ENCODE results near the gene CALY.
A peak's percentile ranks its signal among the peaks of the same experiment; 100 is the strongest.

Gene CALY

DNA sequence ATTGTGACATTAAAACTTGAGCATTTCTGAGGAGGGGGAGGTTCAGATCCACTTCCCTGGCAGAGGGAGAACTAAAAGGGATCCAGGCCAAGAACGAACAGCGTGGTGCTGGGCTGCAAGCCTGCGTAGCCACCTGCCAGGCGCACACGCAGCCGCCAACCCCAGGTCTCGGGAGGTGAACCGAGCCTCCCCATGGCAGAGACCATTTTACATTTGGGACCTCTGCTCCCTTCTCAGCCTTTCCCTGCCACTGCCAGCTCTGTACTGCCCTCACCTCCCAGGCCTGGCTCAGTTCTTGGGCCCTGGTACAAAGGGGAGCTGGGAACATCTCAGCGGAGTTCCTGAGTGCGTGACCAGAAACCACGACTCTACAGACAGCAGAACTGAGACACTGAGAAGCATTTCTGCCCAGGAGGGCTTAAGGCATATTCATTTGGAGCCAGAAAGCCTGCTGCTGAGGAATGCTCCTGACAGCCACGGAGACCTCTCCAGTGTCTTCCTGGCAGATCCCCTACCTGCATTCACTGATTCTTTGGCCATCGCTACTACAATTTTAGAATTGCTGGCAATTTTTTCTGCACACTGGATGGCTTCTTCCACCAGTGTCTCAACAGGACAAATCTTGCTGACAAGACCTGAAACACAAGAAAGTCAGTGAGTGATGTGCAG is 28.9 kb upstream of the CALY start:
- peak in 1 of 2 experiments; percentile 19 for DNase-seq

GRCh38 chr10:133364645-133365431 is 28.1 kb upstream of the CALY start:
- peak in 1 of 2 experiments; percentile 39 for DNase-seq

- no peak for DNase-seq
These were observed 26.1 kb upstream of the CALY start for GRCh38 chr10:133362846-133363245.

DNA sequence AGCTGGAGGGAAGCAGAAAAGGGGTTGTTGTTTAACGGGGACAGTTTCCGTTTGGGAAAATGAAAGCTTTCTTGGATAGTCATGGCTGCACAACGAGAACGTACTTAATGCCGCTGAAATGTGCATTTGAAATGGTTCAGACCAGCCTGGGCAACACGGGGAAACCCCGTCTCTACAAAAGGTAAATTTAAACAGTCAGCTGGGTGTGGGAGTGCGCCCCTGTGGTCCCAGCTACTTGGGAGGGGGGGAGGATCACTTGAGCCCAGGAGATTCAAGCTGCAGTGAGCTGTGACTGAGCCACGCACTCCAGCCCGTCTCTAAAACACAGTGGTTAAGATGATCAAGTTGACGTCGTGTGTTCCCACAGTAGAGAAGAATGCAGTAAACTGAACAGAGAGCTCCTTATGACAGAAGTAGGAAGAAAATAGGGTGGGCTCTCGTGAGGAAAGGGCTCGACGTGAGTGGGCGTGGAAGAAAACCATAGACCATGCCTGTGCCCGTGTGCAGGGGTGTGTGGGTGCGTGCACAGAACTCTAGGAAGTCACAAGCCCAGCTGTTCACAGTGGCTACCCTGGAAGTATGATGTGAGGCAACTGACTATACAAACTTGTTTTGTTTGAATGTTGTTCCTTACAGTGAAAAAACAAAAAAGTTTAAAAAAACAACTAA is 25.2 kb upstream of the CALY start:
- DNase-seq = no peak

DNA sequence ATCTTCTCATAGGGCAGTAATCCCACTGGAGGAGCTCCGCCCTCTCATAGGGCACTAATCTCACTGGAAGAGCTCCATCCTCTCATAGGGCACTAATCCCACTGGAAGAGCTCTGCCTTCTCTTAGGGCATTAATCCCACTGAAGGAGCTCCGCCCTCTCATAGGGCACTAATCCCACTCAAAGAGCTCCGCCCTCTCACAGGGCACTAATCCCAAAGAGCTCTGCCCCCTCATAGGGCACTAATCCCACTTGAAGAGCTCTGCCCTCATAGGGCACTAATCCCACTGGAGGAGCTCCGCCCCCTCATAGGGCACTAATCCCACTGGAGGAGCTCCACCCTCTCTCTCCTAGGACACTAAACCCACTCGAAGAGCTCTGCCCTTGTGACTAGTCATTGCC is 24.5 kb upstream of the CALY start:
- no peak for DNase-seq

DNA sequence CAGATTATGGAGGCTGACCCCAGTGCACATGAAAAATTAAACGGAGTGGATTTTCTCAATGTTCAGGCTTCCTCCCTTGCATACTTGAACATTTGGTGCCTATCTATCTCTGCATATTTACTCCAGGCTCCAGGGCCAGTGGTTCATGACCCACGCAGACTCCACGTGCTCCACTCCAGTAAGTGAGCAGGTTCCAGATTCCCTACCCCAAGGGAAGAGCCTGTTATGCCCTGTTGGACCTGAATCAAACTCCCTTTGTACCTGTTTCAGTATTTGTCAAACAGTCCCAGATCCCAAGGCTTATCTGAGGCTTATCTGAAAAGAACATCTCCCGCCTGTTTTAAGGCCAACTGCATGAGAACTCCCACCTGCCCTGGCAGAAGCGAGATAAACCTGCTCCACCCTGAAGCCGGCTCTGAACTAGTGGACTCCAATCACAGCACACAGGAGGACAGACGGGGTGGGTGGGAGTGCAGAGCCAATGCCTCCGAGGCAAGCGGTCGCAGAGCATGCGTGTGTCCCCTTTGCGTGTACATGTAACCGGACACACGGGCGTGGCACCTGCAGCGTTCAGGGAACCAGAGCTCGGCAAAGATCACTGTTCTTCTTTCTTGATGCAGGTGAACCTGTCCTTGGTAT is 23.4 kb upstream of the CALY start:
- DNase-seq = no peak

DNA sequence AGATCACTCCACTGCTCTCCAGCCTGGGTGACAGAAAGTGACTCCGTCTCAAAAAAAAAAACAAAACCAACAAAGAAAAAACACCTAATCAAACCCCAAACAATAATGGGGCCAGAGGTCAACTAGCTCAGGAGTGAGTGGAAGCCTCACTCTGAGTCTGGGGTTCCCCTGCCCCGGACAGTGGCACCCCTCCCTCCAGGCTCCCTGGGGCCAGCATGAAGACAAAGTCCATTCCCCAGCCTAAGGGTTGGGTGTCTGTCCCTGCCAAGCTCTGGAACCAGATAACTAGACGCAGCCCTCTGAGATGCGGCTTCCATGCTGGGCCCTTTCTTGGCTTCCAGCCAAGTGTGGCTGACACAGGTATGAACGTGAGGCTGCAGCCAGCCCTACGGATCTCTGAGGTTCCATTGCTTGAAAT is 22.9 kb upstream of the CALY start:
- DNase-seq = no peak

GRCh38 chr10:133358925-133359310 is 22.2 kb upstream of the CALY start:
- no peak for DNase-seq

- DNase-seq = no peak
These were observed 21.6 kb upstream of the CALY start for GRCh38 chr10:133358162-133358924.

DNA sequence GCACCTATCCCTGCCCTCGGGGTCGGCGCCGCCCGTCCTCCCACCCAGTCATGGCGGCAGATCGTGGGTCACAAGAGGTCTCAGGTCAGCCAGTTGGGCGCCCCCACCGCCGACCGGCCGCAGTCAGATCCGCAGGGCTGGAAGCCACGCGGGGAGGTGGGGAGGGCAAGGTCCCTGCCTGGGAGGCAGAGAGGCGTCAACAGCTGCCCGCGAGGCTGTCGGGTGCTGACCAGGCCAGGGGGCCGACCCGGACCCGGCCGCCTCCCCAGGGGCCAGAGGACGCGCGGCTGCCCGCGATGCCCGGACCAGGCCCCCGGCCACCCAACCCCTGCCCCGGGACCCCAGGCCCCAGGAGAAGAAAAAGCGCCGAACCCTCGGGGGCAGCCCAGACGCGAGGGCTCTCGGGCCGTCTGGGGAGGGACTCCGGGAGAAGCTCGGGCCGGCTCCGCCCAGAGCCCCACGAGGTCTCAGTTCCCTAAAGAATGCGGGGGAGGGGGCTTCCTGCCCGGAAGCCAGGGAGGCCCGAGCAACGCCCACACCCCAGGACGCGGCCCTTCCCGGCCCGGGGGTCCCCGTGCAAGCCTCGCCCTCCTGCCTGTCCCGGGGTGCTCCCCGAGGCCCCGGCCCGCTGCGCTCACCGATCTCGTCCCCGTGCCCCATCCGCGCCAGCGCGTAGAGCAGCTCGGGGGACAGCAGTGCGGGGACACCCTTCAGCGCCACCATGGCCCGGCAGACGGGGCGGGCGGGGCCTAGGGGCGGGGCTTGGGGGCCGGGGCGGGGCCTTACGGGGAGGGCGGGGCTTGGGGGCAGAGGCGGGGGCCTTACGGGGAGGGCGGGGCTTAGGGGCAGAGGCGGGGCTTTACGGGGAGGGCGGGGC is 20.8 kb upstream of the CALY start, which contains the start of gene FUOM:
Gene FUOM (minus strand): TSS at position 735 of the 877 bp plus-strand sequence. CDS start 12 bp downstream, at position 723.
- DNase-seq = no peak

GRCh38 chr10:133356549-133357284 is 20.0 kb upstream of the CALY start:
- no peak for DNase-seq

DNA sequence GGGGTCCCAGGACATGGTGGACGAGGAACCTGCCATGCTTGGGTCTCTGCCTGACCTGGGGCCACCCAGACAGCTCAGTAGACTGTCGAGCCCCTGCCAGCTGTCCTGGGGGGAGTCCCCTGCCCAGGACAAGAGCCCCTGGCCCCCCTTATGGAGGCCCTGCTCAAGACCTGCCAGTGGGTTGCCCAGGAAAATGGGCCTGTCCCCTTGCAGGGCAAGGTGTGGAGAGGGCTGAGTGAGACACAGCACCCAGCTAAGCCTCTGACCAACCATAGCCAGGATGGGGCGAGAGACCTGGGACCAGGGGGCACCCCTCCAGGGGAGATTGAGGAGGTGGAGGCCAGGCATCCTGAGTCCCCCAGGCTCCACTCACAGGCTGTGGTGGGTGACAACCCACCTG is 19.3 kb upstream of the CALY start:
- no peak for DNase-seq

DNA sequence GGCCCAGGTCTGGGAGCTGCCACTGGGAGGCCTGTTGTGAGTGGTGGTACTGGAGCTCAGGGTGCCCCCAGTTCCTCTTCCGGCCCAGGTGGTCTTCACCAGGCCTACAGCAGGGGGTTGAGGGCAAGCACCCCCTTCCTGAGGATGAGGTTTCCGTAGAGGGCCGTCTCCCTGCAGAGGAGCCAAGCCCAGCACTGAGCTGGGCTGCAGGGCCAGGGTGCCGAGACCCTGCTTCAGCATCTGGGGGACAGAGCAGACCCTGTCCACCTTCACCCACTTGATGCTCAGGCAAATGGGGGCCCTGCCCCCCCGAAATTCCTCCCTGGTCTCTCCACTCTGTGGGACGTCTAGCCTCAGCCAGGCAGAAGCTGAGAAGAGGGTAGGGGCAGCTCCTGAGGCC is 18.6 kb upstream of the CALY start:
- DNase-seq = no peak

DNA sequence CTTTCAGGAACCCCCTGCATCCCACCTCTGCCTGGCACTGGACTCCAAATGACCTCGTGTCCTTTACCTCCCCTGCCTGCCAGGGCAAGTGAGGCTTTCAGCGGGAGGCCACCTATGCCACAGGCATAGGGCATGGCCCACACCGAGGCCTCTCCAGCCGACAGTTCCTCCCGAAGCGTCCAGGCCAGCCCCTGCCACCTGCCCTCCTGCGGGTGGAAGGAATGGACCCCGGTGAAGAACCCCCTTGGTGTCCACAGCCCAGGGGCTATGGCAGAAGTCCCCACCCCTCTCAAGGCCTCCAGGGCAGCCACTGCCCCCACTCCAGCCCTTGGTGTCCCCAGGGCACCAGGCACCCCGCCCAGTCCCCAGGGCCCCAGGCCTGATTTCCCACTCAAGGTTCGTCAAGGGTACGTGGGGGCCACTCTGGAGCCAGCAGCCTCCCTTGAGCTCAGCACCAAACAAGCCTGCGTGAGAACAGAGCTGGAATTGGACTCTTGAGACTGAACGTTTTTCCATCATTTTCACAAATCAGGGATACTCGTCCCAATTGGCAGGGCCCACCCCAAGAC is 18.1 kb upstream of the CALY start:
- DNase-seq = no peak

DNA sequence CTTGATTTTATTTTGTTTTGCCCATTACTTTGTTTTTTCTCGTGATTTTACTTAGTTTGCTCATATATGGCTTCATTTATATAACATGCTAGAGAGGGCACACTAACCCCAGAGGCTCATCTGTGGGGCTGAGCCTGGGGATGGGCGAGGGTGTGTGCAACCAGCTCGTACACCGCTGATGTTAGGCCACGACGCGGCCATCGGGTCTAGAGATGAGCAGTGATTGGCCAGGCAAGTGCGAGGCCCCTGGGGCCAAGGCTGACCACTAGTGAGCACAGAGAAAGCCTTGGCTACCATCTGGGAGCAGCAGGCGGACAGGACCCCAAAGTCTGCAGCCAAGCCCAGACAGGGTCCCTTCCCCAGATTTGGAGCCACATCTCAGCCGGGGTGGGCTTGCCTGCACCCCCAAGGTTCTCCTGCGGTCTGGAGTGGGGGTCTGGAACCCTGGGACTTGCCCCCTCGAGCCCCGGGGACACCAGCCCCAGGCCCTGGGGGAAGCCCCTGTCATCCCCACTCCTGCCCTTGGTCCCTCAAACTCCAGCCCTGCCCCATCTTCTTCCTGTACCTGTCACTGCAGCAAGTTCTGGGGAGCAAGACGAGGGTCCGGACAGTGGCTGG is 17.4 kb upstream of the CALY start:
- DNase-seq = no peak

- no peak for DNase-seq
These were observed 16.7 kb upstream of the CALY start for GRCh38 chr10:133353202-133353959.

DNA sequence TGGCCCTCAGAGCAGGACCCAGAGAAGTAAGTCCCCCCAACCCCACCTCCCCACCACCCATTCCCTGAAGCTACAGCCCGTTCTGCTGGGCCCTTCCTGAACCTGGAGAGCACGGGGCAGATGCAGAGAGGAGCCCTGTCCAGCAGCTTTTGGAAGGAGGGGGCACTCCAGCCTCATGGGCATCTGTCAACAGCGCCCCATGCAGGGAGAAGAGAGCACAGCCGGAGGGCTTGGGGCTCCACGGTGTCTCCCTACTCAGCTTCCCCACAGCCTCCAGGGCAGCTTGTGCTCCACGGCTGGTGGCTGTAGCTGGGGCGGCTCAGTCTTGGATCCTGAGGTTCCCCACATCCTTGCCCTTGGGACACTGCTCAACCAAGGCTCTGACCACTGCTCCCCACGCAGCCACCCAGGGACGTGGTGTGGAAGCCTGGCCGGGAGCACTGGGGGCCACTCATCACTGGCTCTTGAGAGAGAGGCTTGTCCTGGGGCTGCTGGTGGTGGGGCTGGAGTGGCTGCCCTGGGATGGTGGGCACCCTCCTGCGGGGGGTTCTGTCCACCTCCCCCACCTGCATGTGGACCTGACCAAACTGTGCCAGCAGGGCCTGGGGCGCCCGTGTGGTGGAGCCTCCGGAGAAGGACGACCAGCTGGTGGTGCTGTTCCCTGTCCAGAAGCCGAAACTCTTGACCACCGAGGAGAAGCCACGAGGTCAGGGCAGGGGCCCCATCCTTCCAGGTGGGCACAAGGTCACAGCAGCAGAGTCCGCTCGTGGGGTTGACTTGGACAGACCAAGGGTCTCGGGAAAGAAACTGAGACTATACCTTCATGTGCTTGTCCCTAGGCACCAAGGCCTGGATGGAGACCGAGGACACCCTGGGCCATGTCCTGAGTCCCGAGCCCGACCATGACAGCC is 15.0 kb upstream of the CALY start:
- DNase-seq = no peak

GRCh38 chr10:133350950-133351329 is 14.2 kb upstream of the CALY start:
- DNase-seq = no peak

Data from cerebellar nuclear complex (tissue), 1 donor.